Parathyroid adenoma (tissue), 2 donors: Measurements from ENCODE around the gene CLRN2.
"Not testable (repeated sequence)": the region's sequence is repeated elsewhere in the genome, so short reads cannot be mapped to it uniquely, and the experiment has no call there.

ENCODE experiments used
- H2AFZ ChIP-seq: fragments of 300-600 bp; sonication (generic); one replicate; pipeline ENCODE4 v1.7.0; 2017; ENCODE audit warnings: antibody characterized with exemption, mild to moderate bottlenecking
- H3K27ac ChIP-seq: fragments of 300-600 bp; sonication (generic); one replicate; pipeline ENCODE4 v1.7.0; 2017
- H3K27me3 ChIP-seq: fragments of 300-600 bp; sonication (generic); one replicate; pipeline ENCODE4 v1.7.0; 2017; ENCODE audit warnings: low read length; ENCODE audit not compliant: control insufficient read depth, insufficient read depth
- H3K36me3 ChIP-seq: fragments of 300-600 bp; sonication (generic); one replicate; pipeline ENCODE4 v1.7.0; 2017; ENCODE audit warnings: low read length; ENCODE audit not compliant: control insufficient read depth, insufficient read depth
- H3K4me1 ChIP-seq: fragments of 300-600 bp; sonication (generic); one replicate; pipeline ENCODE4 v1.7.0; 2017; ENCODE audit warnings: control low read depth
- H3K4me2 ChIP-seq: fragments of 300-600 bp; sonication (generic); one replicate; pipeline ENCODE4 v1.7.0; 2017; ENCODE audit warnings: low read length
- H3K4me3 ChIP-seq: fragments of 300-600 bp; sonication (generic); one replicate; pipeline ENCODE4 v1.7.0; 2017; ENCODE audit warnings: low read depth, low read length
- H3K79me2 ChIP-seq: fragments of 300-600 bp; sonication (generic); one replicate; pipeline ENCODE4 v1.7.0; 2017; ENCODE audit warnings: control low read depth
- H3K9ac ChIP-seq: fragments of 300-600 bp; sonication (generic); one replicate; pipeline ENCODE4 v1.7.0; 2017; ENCODE audit warnings: mild to moderate bottlenecking
- H3K9me3 ChIP-seq: fragments of 300-600 bp; sonication (generic); one replicate; pipeline ENCODE4 v1.7.0; 2017; ENCODE audit warnings: low read length; ENCODE audit not compliant: control insufficient read depth
- TF ChIP-seq, protein P1 (sequence below): fragments of 300-600 bp; sonication (generic); IDR thresholded peaks from one replicate; pipeline ENCODE4 v1.7.0; 2017; ENCODE audit warnings: antibody characterized with exemption, mild to moderate bottlenecking
- donor health status: primary hyperparathyroidism.

Gene CLRN2

DNA sequence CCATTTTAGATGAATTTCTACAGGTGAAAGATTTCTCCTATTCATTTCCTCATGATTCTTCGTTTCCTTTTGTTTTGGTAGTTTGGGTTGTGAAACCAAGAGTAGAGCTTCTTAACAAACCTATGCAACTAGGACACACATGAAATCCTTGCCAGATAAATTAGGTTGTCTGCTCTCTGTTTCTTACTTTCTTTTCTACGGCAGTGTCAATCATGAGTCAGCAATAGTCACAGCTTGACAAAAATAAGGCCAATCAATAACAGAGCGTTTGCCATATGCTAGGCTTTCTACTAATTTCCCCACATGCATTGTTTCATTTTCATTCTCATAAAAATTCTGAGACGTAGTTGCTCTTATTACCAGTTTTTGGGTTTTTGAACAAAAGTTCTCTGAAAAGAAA is 20.3 kb downstream of the CLRN2 start:
- no peak overlapping the region for H3K4me3 ChIP-seq
- H3K79me2 ChIP-seq = no peaks in the 10 kb centered on the region
- H3K27me3 ChIP-seq = no peaks in the 10 kb centered on the region
- no peaks in the 10 kb centered on the region for H3K4me1 ChIP-seq
- TF ChIP-seq, protein P1, sequence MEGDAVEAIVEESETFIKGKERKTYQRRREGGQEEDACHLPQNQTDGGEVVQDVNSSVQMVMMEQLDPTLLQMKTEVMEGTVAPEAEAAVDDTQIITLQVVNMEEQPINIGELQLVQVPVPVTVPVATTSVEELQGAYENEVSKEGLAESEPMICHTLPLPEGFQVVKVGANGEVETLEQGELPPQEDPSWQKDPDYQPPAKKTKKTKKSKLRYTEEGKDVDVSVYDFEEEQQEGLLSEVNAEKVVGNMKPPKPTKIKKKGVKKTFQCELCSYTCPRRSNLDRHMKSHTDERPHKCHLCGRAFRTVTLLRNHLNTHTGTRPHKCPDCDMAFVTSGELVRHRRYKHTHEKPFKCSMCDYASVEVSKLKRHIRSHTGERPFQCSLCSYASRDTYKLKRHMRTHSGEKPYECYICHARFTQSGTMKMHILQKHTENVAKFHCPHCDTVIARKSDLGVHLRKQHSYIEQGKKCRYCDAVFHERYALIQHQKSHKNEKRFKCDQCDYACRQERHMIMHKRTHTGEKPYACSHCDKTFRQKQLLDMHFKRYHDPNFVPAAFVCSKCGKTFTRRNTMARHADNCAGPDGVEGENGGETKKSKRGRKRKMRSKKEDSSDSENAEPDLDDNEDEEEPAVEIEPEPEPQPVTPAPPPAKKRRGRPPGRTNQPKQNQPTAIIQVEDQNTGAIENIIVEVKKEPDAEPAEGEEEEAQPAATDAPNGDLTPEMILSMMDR = no peak
- H2AFZ ChIP-seq = no peak overlapping the region
- no peaks in the 10 kb centered on the region for H3K9me3 ChIP-seq
- H3K36me3 ChIP-seq = no peaks in the 10 kb centered on the region
- H3K27ac ChIP-seq = no peak overlapping the region
- no peak overlapping the region for H3K9ac ChIP-seq
- H3K4me2 ChIP-seq = no peak overlapping the region

DNA sequence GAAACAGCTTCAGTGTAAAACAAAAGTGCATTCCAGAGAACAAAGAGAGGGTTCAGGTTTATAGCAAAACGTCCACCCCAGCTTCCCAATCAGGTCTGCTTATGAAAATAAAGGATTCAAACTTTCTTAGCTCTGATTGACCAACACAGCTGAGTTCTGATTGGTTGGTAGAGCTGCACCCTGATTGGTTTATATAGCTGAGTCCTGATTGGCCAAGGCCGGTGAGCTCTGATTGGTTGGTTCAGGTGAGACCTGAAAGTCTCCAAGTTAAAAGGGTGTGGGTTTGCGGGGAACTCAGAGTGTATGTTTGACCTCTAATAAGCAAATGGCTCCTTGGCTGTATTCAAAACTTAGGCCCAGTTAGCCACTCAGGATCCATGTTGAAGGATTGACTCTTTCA is 20.9 kb downstream of the CLRN2 start:
- Histone ChIP-seq H3K36me3 (no peaks in the 10 kb centered on the region), H3K27me3 (no peaks in the 10 kb centered on the region), H3K9me3 (no peaks in the 10 kb centered on the region), H3K27ac (no peak overlapping the region), H3K4me1 (no peaks in the 10 kb centered on the region), H3K4me2 (no peak overlapping the region), H3K4me3 (no peak overlapping the region), H2AFZ (no peak overlapping the region), H3K79me2 (no peaks in the 10 kb centered on the region), H3K9ac (no peak overlapping the region)
- TF ChIP-seq, protein P1 = no peak

DNA sequence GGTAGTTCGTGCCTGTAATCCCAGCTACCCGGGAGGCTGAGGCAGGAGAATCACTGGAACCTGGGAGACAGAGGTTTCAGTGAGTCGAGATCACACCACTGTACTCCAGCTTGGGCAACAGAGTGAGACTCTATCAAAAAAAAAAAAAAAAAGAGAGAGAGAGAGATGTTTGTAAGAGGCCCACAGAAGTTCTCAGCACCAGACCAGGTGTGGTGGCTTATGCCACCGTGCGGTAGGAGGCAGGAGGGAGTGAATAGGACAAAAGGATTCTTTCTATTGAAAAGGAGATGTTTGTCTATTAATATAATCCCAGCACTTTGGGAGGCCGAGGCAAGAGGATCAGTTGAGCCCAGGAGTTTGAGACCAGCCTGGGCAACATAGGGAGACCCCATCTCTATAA is 22.1 kb downstream of the CLRN2 start:
- not testable (repeated sequence) for H3K79me2 ChIP-seq, H3K4me3 ChIP-seq, H3K27ac ChIP-seq, H3K36me3 ChIP-seq, H3K9me3 ChIP-seq, H3K4me1 ChIP-seq, H2AFZ ChIP-seq, H3K4me2 ChIP-seq, H3K27me3 ChIP-seq, H3K9ac ChIP-seq

DNA sequence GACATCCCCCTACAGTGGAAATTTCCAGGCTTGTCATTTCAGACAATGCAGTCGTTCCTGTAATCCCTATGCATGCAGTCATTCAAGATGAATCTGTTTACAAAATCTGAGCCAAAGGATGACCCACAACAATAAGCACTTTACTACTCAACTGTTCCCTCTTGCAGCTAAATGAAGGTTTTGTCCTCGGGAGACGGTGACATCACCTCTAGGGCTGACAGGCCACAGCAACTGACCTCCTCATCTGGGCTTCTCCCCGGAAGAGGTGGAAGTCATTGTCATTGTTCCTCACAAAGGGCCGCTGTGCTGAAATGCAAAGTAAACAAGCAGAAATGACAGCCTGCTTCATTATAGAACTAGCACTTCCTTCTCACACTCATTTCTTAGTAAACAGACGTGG is 29.2 kb downstream of the CLRN2 start:
- H3K27ac ChIP-seq = no peak overlapping the region

DNA sequence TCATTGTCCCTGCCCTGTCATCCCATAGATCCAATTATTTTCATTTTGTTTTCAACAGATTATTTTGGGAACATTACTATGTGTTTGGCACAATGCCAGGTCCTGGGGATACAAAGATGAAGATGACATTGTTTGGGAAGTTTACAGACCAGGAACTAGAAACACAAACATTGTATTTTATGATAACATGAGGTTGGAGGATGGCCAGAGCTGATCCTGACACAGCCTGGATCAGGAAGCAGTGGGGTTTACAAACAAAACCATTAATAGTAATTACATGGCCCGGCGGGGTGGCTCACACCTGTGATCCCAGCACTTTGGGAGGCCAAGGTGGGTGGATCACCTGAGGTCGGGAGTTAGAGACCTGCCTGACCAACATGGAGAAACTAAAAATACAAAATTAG is 29.9 kb downstream of the CLRN2 start:
- no peaks in the 10 kb centered on the region for H3K9me3 ChIP-seq
- TF ChIP-seq, protein P1 = no peak
- H3K4me3 ChIP-seq = no peak overlapping the region
- H3K27me3 ChIP-seq = no peaks in the 10 kb centered on the region
- no peak overlapping the region for H3K4me2 ChIP-seq
- no peaks in the 10 kb centered on the region for H3K79me2 ChIP-seq
- H2AFZ ChIP-seq = no peak overlapping the region
- no peaks in the 10 kb centered on the region for H3K4me1 ChIP-seq
- H3K9ac ChIP-seq = no peak overlapping the region
- H3K27ac ChIP-seq = no peak overlapping the region
- no peaks in the 10 kb centered on the region for H3K36me3 ChIP-seq

More for the DNA sequence above, 29.2 kb downstream of the CLRN2 start:
- H3K79me2 ChIP-seq = no peaks in the 10 kb centered on the region
- H3K4me1 ChIP-seq = no peaks in the 10 kb centered on the region
- TF ChIP-seq, protein P1 = no peak
- H3K4me3 ChIP-seq = no peak overlapping the region
- H3K4me2 ChIP-seq = no peak overlapping the region
- H3K9me3 ChIP-seq = no peaks in the 10 kb centered on the region
- H3K27me3 ChIP-seq = no peaks in the 10 kb centered on the region
- H3K36me3 ChIP-seq = no peaks in the 10 kb centered on the region
- no peak overlapping the region for H3K9ac ChIP-seq
- H2AFZ ChIP-seq = no peak overlapping the region
